ENCODE data around the gene RNF32. TPM values are rescaled to one million over a fixed set of nuclear protein-coding genes. Genes with fewer than 3 reads are reported as not detected.
A peak's percentile ranks its signal among the peaks of the same experiment; 100 is the strongest.
"Not testable (repeated sequence)": the region's sequence is repeated elsewhere in the genome, so short reads cannot be mapped to it uniquely, and the experiment has no call there.

RNF32 gene
- total RNA-seq, 2 donors from 2014 or later = 0.56 to 0.76 TPM

GRCh38 chr7:156637093-156637492, 3.5 kb upstream of the RNF32 start:
- DNase-seq; intact Hi-C loops (cut with DNase I); ATAC-seq: not testable (repeated sequence)

GRCh38 chr7:156638443-156639077, 2.0 kb upstream of the RNF32 start:
- intact Hi-C loops (cut with DNase I) = no loop called here
- ATAC-seq (no peak), DNase-seq (no peak)

- intact Hi-C loops (cut with DNase I) = no loop called here
- DNase-seq = peak; percentile 28
- peak; percentile 18 to 40 for ATAC-seq
These were observed 933 bp upstream of the RNF32 start for GRCh38 chr7:156639426-156640256.

GRCh38 chr7:156640949-156641485, 443 bp downstream of the RNF32 start:
- intact Hi-C loops (cut with DNase I) = no loop called here
- ATAC-seq (peak; percentile 16 to 44), DNase-seq (peak; percentile 45)

GRCh38 chr7:156642306-156643045, 1.9 kb downstream of the RNF32 start:
- intact Hi-C loops (cut with DNase I) = no loop called here
- ATAC-seq (no peak), DNase-seq (no peak)

GRCh38 chr7:156647330-156647729, 6.8 kb downstream of the RNF32 start:
- intact Hi-C loops (cut with DNase I); ATAC-seq; DNase-seq: not testable (repeated sequence)

- no peak for ATAC-seq
- intact Hi-C loops (cut with DNase I) = no loop called here
- no peak for DNase-seq
These were observed 9.5 kb downstream of the RNF32 start for GRCh38 chr7:156650042-156650441.

GRCh38 chr7:156651474-156651873, 10.9 kb downstream of the RNF32 start:
- DNase-seq (no peak), ATAC-seq (no peak)
- intact Hi-C loops (cut with DNase I) = no loop called here

- no peak for DNase-seq
- no peak for ATAC-seq
- intact Hi-C loops (cut with DNase I) = no loop called here
These were observed 12.5 kb downstream of the RNF32 start for GRCh38 chr7:156652886-156653568.

- DNase-seq = no peak
- no peak for ATAC-seq
- intact Hi-C loops (cut with DNase I) = no loop called here
These were observed 14.1 kb downstream of the RNF32 start for GRCh38 chr7:156654511-156655234.

GRCh38 chr7:156655251-156655650, 14.7 kb downstream of the RNF32 start:
- intact Hi-C loops (cut with DNase I) = no loop called here
- no peak for ATAC-seq
- no peak for DNase-seq

GRCh38 chr7:156655983-156656382, 15.4 kb downstream of the RNF32 start:
- intact Hi-C loops (cut with DNase I) = no loop called here
- ATAC-seq (no peak), DNase-seq (no peak)

- DNase-seq (no peak), ATAC-seq (no peak)
- intact Hi-C loops (cut with DNase I) = no loop called here
These were observed 16.0 kb downstream of the RNF32 start for GRCh38 chr7:156656598-156656997.

GRCh38 chr7:156657681-156658080, 17.1 kb downstream of the RNF32 start:
- intact Hi-C loops (cut with DNase I) = no loop called here
- ATAC-seq (no peak), DNase-seq (no peak)

GRCh38 chr7:156659203-156659602, 18.6 kb downstream of the RNF32 start:
- DNase-seq = no peak
- ATAC-seq = no peak
- intact Hi-C loops (cut with DNase I) = no loop called here

- DNase-seq = no peak
- intact Hi-C loops (cut with DNase I) = no loop called here
- no peak for ATAC-seq
These were observed 19.4 kb downstream of the RNF32 start for GRCh38 chr7:156659961-156660360.

GRCh38 chr7:156661637-156662036, 21.1 kb downstream of the RNF32 start:
- DNase-seq (no peak), ATAC-seq (no peak)
- intact Hi-C loops (cut with DNase I) = no loop called here

GRCh38 chr7:156662277-156662676, 21.7 kb downstream of the RNF32 start:
- DNase-seq (no peak), ATAC-seq (no peak)
- intact Hi-C loops (cut with DNase I) = no loop called here

- intact Hi-C loops (cut with DNase I) = no loop called here
- DNase-seq (no peak), ATAC-seq (no peak)
These were observed 24.5 kb downstream of the RNF32 start for GRCh38 chr7:156665101-156665500.

Measured in left cardiac atrium (tissue), 4 donors.